GM12872 (cell line): ENCODE data around the gene FA2H.

Experiments
- TF ChIP-seq, protein P1 (sequence below): IDR thresholded peaks from 3 replicates; pipeline ENCODE4 v1.5.1; 2011; ENCODE audit warnings: low read depth, mild to moderate bottlenecking, low read length, moderate library complexity; ENCODE audit not compliant: insufficient read depth

Gene FA2H

GRCh38 chr16:74745926-74746325 lies 28.7 kb downstream of the FA2H start:
- TF ChIP-seq, protein P1, sequence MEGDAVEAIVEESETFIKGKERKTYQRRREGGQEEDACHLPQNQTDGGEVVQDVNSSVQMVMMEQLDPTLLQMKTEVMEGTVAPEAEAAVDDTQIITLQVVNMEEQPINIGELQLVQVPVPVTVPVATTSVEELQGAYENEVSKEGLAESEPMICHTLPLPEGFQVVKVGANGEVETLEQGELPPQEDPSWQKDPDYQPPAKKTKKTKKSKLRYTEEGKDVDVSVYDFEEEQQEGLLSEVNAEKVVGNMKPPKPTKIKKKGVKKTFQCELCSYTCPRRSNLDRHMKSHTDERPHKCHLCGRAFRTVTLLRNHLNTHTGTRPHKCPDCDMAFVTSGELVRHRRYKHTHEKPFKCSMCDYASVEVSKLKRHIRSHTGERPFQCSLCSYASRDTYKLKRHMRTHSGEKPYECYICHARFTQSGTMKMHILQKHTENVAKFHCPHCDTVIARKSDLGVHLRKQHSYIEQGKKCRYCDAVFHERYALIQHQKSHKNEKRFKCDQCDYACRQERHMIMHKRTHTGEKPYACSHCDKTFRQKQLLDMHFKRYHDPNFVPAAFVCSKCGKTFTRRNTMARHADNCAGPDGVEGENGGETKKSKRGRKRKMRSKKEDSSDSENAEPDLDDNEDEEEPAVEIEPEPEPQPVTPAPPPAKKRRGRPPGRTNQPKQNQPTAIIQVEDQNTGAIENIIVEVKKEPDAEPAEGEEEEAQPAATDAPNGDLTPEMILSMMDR: no peak

- TF ChIP-seq, protein P1: no peak
These were observed 29.5 kb downstream of the FA2H start for GRCh38 chr16:74745109-74745615.

DNA sequence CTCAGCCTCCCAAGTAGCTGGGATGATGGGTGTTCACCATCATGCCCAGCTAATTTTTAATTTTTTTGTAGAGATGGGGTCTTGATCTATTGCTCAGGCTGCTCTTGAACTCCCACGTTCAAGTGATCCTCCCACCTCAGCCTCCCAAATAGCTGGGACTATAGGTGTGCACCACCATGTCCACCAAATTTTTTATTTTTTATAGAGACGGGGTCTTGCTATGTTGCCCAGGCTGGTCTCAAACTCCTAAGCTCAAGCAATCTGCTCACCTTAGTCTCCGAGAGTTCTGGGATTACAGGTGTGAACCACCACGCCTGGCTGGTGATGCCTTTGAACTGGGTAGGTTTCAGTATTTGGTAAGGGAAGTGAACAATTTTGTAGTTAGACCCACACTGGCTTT lies 30.1 kb downstream of the FA2H start:
- TF ChIP-seq, protein P1: no peak

DNA sequence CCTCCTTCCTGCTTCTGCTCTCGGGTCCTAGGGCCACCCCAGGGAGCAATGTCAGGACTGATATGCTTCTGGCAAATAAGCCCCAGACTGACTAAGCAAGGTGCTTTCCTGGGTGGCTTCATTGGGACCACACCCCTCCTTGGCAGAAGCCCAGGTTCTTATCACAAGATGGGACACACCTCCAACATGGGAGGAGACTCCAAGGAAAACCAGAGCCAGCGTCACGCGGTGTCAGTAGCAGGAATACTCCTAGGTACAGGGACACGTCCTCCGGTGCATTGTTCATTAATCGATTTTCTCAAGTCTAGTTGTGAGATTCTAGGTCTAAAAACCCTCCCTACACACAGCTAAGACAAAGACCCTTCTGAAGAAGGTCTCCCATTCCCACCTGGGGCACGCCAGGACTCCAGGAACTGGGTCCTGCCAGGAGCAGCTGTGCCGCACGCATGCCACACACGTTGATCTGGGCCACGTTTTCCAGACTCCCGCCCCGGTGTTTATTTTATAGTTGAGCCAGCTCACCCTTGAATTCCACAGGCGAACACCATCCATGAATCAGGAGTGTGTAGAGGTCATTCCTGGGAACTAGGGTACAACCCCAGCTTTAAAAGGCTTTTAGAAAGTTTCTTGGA lies 30.8 kb downstream of the FA2H start:
- TF ChIP-seq, protein P1: no peak

- TF ChIP-seq, protein P1: no peak
These were observed 31.5 kb downstream of the FA2H start for GRCh38 chr16:74743045-74743667.

DNA sequence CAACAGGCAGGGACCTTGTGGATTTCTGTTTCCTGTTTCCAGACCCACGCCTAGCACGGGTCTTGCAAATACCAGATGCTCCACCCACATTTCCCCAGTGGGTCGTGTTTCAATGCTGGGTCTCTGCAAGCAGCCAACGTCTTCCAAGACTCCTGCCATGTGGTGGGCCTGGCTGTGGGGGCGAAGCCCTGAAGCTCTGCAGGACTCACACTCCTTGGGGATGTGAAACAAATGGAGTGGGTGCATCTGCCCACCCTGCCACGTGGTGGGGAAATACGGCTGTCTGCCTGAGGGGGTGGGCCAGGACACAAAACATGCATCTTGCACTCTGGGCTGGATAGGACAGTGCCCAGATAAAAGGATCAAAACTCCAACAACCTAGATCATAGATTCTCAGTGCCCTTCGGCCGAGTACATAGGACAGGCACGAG lies 32.6 kb downstream of the FA2H start:
- TF ChIP-seq, protein P1: no peak

DNA sequence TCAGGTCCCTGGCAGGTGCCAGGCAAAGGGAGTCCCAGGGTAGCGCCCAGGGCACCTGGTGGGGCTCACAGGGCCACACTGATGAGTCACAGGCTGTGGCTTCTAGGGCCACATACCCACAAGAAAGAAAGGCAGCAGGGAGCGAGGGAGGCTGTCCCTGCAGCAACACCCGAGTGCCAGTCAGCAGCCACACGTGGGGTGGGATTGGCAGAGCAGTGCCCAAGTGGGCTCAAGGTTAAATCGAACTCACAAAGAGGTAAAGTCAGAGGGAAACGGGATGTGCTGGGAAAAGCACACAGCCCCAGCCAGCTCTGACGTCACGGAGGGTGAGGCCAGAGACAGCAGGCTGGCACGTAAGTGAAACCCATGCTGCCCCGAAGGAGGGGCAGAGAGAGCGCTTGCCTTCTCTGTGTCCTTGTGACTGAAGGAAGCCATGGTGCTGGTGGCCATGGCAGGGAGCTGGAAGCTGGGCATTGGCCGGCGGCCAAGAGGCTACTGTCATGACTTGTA lies 33.8 kb downstream of the FA2H start:
- TF ChIP-seq, protein P1: no peak
